ENCODE measurements around the gene MSMO1.

Gene MSMO1

GRCh38 chr4:165368567-165368966 lies 41.1 kb downstream of the MSMO1 start:
- TF ChIP-seq CTCF (IDR thresholded peaks at IDR 0.05; ENCODE audit: borderline replicate concordance, extremely low read depth, low read length, poor library complexity, severe bottlenecking), result no peak
- no peak for TF ChIP-seq EZH2 (IDR thresholded peaks at IDR 0.05; ENCODE audit: borderline replicate concordance, low read depth, low read length, severe bottlenecking)
- Histone ChIP-seq H3K27ac (ENCODE audit: low read length) (no peak overlapping the region), H3K9ac (ENCODE audit: low read depth, low read length) (no peak overlapping the region), H3K36me3 (ENCODE audit: insufficient read depth, low read length) (no peaks in the 10 kb centered on the region), H3K4me3 (ENCODE audit: low read depth in 1 of 2, low read length in 2 of 2) (no peak overlapping the region), H2AFZ (ENCODE audit: low read depth, low read length) (no peak overlapping the region), H3K27me3 (ENCODE audit: insufficient read depth, low read length, poor library complexity) (peaks cover 10% of the 10 kb centered on the region), H3K4me1 (ENCODE audit: insufficient read depth, low read length) (no peaks in the 10 kb centered on the region), H4K20me1 (ENCODE audit: insufficient read depth, low read length) (no peaks in the 10 kb centered on the region), H3K9me3 (ENCODE audit: insufficient read depth, low read length, severe bottlenecking) (no peaks in the 10 kb centered on the region), H3K4me2 (ENCODE audit: insufficient read depth, low read length) (no peak overlapping the region), H3K79me2 (ENCODE audit: insufficient read depth, low read length) (no peaks in the 10 kb centered on the region)
- DNase-seq (no peak), ATAC-seq (ENCODE audit: insufficient read depth, low read depth) (no peak)

- Histone ChIP-seq H3K4me3 (ENCODE audit: low read depth in 1 of 2, low read length in 2 of 2) (no peak overlapping the region), H3K79me2 (ENCODE audit: insufficient read depth, low read length) (no peaks in the 10 kb centered on the region), H4K20me1 (ENCODE audit: insufficient read depth, low read length) (no peaks in the 10 kb centered on the region), H2AFZ (ENCODE audit: low read depth, low read length) (no peak overlapping the region), H3K36me3 (ENCODE audit: insufficient read depth, low read length) (no peaks in the 10 kb centered on the region), H3K4me2 (ENCODE audit: insufficient read depth, low read length) (no peak overlapping the region), H3K4me1 (ENCODE audit: insufficient read depth, low read length) (no peaks in the 10 kb centered on the region), H3K27ac (ENCODE audit: low read length) (no peak overlapping the region), H3K9me3 (ENCODE audit: insufficient read depth, low read length, severe bottlenecking) (no peaks in the 10 kb centered on the region), H3K9ac (ENCODE audit: low read depth, low read length) (no peak overlapping the region), H3K27me3 (ENCODE audit: insufficient read depth, low read length, poor library complexity) (peaks cover 9% of the 10 kb centered on the region)
- ATAC-seq (ENCODE audit: insufficient read depth, low read depth) (no peak), DNase-seq (no peak)
- TF ChIP-seq CTCF (IDR thresholded peaks at IDR 0.05; ENCODE audit: borderline replicate concordance, extremely low read depth, low read length, poor library complexity, severe bottlenecking) (no peak), EZH2 (IDR thresholded peaks at IDR 0.05; ENCODE audit: borderline replicate concordance, low read depth, low read length, severe bottlenecking) (no peak)
Observed at GRCh38 chr4:165369522-165369921, 42.1 kb downstream of the MSMO1 start.

GRCh38 chr4:165370530-165370929 lies 43.1 kb downstream of the MSMO1 start:
- H3K36me3 ChIP-seq (ENCODE audit: insufficient read depth, low read length), result no peaks in the 10 kb centered on the region
- H3K27me3 ChIP-seq (ENCODE audit: insufficient read depth, low read length, poor library complexity), result no peaks in the 10 kb centered on the region
- no peaks in the 10 kb centered on the region for H3K79me2 ChIP-seq (ENCODE audit: insufficient read depth, low read length)
- H3K4me2 ChIP-seq (ENCODE audit: insufficient read depth, low read length), result no peak overlapping the region
- no peak overlapping the region for H3K4me3 ChIP-seq (ENCODE audit: low read depth in 1 of 2, low read length in 2 of 2)
- no peaks in the 10 kb centered on the region for H3K9me3 ChIP-seq (ENCODE audit: insufficient read depth, low read length, severe bottlenecking)
- no peak overlapping the region for H3K27ac ChIP-seq (ENCODE audit: low read length)
- ATAC-seq (ENCODE audit: insufficient read depth, low read depth) (no peak), DNase-seq (no peak)
- TF ChIP-seq EZH2 (IDR thresholded peaks at IDR 0.05; ENCODE audit: borderline replicate concordance, low read depth, low read length, severe bottlenecking) (no peak), CTCF (IDR thresholded peaks at IDR 0.05; ENCODE audit: borderline replicate concordance, extremely low read depth, low read length, poor library complexity, severe bottlenecking) (no peak)
- H3K4me1 ChIP-seq (ENCODE audit: insufficient read depth, low read length), result no peaks in the 10 kb centered on the region
- H3K9ac ChIP-seq (ENCODE audit: low read depth, low read length), result no peak overlapping the region
- H2AFZ ChIP-seq (ENCODE audit: low read depth, low read length), result no peak overlapping the region
- no peaks in the 10 kb centered on the region for H4K20me1 ChIP-seq (ENCODE audit: insufficient read depth, low read length)

GRCh38 chr4:165375465-165375864 lies 48.0 kb downstream of the MSMO1 start:
- no peaks in the 10 kb centered on the region for H3K4me1 ChIP-seq (ENCODE audit: insufficient read depth, low read length)
- TF ChIP-seq CTCF (IDR thresholded peaks at IDR 0.05; ENCODE audit: borderline replicate concordance, extremely low read depth, low read length, poor library complexity, severe bottlenecking), result no peak
- TF ChIP-seq EZH2 (IDR thresholded peaks at IDR 0.05; ENCODE audit: borderline replicate concordance, low read depth, low read length, severe bottlenecking), result no peak
- no peaks in the 10 kb centered on the region for H4K20me1 ChIP-seq (ENCODE audit: insufficient read depth, low read length)
- H3K79me2 ChIP-seq (ENCODE audit: insufficient read depth, low read length), result no peaks in the 10 kb centered on the region
- DNase-seq, result peak; percentile 61
- no peak overlapping the region for H3K27ac ChIP-seq (ENCODE audit: low read length)
- H3K9me3 ChIP-seq (ENCODE audit: insufficient read depth, low read length, severe bottlenecking), result no peaks in the 10 kb centered on the region
- H3K36me3 ChIP-seq (ENCODE audit: insufficient read depth, low read length), result no peaks in the 10 kb centered on the region
- H3K4me3 ChIP-seq (ENCODE audit: low read depth in 1 of 2, low read length in 2 of 2), result no peak overlapping the region
- H3K27me3 ChIP-seq (ENCODE audit: insufficient read depth, low read length, poor library complexity), result peaks cover 3% of the 10 kb centered on the region
- peak; percentile 100 for ATAC-seq (ENCODE audit: insufficient read depth, low read depth)
- H3K4me2 ChIP-seq (ENCODE audit: insufficient read depth, low read length), result no peak overlapping the region
- no peak overlapping the region for H3K9ac ChIP-seq (ENCODE audit: low read depth, low read length)
- H2AFZ ChIP-seq (ENCODE audit: low read depth, low read length), result no peak overlapping the region

All from DND-41 (cell line).